Activated CD4-positive, CD25-positive, alpha-beta regulatory T cell (primary cell): ENCODE measurements around the gene DPM3.
"Not testable (repeated sequence)": the region's sequence is repeated elsewhere in the genome, so short reads cannot be mapped to it uniquely, and the experiment has no call there.

Experiments
- DNase-seq, 4 experiments: peaks; one replicate each; lab custom pipeline; 2025; lab: John Stamatoyannopoulos, UW

DPM3 gene

DNA sequence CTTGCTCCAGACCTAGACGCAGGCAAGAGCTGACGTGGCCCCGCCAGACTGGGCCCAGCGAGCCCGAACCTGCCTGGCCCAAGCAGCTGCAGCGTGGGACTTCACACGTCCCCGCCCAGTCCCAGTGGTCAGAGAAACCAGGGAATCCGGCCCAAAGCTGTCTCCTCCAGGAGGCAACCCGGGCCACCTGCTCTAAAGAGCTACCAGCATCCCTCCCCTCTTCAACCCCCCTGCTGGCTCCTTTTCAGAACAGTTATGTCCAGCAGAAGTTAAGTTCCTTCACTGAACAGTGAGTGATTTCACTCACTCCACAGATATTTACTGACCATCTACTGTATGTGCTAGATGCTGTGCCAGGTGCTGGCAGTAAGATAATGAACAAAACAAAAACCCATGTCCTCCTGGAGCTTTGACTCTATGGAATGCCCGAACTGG lies 14.8 kb downstream of the DPM3 start:
- DNase-seq, result no peak

DNA sequence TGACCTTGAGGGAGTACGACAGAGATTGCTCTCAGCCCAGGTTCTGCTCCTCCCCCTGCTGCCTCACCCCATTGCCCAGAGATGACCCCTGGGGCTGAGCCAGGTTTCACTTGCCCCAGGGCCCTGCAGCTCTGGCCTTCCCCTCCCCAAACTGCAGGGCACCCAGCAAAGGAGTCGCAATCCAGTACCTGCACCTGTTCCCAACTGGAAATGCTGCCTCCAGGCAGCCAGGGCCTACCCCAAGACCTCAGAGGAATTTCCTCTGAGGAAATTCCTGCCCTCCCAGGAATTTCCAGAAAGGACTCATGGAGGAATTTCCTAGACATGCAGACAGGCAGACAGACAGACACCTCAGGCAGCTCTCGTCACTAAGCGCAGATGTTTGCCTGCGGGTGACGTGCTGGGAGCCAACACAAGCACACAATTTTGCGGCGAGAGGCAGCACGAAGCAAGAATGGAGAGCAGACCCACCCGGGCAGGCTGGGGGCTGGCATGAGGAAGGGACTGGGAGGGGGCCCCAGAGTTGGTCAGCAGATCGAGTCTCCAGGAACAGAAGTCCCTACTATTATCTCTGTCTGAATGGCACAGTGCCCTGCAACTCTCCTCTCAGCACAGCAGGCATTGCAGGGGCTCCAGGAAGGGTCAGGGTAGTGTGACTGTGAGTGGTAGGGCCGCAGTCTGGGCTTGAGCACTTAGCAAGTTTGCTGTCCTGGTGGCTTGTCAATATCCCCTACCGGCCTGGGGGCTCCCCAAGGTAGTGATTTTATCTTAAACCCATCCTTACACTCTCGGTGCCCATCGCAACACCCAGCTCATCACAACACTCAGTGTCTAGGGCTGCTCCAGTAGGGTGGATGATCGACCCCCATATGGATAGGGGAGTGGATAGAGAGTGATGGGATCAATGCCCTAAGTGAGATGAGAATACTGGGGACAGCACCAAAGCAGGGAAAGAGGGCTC lies 15.5 kb downstream of the DPM3 start:
- no peak for DNase-seq

DNA sequence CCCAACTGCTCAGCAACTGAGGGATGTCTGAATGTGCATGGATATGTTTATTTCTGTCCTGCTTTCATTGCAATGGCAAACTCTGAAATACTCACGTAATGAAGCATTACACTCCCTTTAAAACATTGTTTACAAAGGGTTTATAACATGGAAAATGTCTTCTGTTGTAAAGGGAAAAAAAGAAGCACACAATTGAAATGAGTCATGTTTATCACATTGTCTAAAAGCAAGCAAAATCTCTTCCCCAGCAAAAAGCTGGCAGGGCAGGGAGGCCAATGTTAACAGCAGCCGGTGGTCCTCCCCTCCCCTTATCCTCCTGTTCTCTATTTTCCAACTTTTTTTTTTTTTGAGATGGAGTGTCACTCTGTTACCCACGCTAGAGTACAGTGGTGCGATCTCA lies 16.5 kb downstream of the DPM3 start:
- no peak for DNase-seq

DNA sequence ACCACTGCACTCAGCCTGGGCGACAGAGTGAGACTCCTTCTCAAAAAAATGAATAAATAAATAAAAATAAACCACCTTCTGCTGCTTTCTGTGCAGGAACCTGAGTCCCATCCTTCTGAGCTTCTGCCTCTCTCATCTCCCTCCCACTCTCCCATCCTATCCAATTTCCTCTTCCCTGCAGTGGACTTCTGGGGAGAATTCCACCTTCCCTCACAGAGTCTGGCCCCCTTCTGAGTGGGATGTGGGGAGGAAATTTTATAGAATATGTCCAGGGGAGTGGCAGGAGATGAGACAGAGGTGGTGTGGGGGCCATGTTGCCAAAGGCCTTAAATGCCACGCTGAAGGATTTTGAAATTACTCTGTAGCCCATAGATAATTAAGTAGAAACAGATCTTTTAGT lies 18.0 kb downstream of the DPM3 start:
- no peak for DNase-seq

DNA sequence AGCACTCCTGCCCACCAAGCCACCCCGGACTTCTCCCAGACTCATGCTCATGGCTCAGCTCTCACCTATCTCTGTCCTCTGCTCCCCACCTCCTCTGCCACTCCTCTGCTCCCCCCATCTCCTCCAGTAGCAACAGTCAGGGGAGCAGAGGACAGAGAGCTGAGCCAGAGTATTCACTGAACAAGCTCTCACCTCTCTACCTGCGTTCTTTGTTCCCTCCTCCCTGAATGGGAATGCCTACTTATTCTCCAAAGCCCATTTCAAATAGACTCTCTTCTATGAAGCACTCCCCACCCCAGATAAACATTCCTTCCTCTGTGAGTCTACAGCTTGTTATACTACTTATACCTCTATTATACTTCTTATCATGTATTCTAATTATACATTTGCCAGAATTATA lies 19.1 kb downstream of the DPM3 start:
- no peak for DNase-seq

DNA sequence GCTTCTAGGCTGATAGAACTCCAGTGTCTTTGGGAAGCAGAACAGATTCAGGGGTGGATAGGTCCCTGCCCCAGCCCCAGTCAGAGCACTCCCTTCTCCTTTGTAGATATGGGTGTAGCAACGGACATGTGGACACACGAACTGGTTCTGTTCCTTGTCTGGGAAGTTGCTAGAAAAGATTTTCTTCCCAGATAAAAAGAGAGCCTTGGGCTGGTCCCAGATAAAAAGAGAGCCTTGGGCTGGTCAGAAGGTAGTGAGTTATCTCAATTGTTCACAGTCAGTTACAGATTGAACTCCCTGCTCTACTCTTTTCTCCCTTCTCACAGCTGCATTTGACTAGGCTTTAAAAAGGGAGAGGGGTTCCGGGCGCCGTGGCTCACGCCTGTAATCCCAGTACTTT lies 20.1 kb downstream of the DPM3 start:
- no peak for DNase-seq

DNA sequence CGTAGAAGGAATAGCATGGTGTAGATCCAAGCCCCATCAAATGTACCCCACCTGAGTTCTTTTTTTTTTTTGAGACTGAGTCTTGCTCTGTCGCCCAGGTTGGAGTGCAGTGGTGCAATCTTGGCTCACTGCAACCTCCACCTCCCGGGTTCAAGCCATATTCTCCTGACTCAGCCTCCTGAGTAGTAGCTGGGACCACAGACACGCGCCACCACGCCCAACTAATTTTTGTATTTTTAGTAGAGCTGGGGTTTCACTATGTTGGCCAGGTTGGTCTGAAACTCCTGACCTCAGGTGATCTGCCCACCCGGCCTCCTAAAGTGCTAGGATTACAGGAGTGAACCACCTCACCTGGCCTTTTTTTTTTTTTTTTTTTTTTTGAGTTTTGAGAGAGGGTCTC lies 22.2 kb downstream of the DPM3 start:
- not testable (repeated sequence) for DNase-seq

DNA sequence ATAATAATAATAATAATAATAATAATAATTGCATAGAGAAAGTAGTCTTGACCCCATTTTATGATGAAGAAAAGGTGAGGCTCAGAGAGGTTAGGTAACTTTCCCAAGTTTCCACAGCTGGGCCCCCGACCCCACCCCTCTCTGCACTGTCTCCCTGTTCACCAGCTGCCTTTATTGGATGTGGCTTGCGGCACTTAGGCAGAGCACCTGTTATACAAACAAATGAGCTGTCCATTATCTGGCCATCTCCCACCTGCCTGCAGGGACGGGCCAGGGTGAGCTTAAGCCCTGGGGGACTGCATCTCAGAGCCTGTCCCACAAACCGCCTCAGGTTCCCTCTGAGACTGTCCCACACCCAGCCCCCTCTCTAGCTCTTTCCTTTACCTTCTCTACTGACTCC lies 22.7 kb downstream of the DPM3 start:
- no peak for DNase-seq

DNA sequence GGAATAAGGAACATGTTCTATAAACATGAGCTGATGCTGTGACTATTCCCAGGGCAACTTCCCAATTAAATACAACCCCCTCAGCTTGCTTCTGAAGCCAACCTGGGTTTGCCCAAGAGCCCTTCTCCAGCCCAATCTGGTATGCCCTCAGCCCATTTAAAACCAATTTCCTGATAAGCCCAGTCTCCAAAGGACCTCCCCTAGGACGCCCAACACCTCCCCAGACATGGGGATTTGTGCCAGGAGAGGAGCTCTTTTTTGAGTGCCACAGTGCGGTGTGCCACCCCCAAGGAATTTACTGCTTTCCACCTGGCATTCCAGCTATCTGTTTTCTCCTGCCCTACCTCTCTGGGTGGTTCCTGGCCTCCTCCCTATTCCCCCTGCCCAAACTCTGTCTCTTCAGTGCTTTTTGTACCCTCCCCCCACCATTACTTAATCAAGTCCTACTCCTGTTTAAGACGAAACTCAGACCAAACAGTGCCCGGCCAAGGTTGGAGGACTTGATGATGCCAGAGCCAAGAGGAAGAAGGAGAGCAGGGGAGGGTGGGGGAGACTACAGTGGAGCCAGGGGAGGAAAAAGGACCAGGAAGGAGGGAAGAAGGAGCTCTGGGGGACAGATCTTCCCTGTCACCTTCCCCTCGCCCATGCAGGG lies 24.1 kb downstream of the DPM3 start:
- DNase-seq, result no peak

DNA sequence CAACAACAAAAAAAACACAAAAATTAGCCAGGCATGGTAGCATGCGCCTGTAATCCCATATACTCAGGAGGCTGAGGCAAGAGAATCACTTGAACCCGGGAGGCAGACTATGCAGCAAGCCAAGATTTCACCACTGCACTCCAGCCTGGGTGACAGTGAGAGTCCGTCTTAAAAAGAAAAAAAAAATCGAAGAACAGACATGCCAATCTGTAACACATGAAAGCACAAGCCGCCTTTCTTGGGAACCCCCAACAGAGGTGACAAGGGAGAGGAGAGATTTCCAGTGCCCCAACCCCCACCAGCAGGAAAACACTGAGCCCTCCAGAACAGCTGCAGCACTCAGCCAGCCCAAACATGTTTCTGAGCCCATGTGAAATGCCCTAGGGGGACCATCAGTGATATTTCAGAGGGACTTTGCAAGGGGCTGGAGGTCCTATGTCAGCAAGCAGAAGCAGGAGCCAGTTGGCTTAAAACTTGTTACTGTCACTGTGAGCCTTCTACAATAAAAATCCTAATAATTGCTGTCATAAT lies 26.8 kb downstream of the DPM3 start:
- no peak for DNase-seq

DNA sequence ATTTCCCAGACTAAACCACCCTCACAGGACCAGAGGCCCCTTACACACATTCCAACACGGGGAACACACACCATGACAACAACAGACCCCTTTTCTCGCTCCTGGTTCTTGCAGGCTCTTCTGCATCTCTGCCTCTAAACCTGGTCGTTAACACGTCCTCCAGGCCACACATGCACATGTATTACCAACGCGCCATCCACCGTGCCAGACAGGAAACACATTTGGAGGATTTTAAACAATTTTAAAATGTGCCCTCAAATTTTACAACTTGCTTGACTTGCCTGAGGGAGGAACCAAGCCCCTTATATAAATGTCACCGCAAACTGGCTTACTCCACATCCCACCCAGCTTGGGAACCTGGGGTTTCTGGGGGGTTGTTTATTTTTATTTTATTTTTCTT lies 29.5 kb downstream of the DPM3 start:
- no peak for DNase-seq

DNA sequence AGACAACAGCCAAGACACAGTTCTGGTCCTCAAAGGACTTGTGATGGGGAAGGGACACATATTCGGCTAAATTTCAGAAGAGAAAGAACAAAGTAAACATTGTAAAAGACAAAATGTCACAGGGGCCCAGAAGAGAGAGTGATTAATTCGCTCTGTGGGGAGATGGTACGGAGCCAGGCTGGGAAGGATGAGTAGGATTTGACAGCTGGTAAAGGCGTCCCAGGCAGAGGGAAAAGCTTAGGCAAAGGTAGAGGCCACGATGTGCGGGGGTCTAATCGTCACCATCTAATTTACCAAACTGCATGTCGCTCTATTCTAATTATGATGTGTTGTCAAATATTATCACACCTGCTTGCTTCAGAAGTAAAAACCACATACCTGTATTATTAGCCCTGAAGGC lies 29.9 kb downstream of the DPM3 start:
- DNase-seq, result no peak

DNA sequence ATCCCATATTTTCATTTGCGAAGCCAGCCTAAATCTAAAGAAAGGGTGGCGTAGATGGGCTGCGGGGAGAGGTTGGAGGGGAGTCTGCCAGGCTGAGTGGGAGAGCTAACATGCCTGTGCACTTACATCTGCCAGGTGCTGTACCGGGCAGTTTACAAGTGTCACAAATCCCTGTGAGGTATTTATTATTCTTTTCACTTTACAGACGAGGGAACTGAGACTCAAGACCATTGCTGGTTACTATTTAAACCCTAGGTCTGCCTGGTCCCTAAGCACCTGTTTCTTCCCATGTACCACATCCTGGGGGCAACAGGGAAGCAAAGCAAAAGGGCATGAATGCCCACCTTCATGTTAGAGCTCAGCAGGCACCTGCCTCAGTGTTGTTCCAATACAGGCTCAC lies 32.0 kb downstream of the DPM3 start:
- no peak for DNase-seq

DNA sequence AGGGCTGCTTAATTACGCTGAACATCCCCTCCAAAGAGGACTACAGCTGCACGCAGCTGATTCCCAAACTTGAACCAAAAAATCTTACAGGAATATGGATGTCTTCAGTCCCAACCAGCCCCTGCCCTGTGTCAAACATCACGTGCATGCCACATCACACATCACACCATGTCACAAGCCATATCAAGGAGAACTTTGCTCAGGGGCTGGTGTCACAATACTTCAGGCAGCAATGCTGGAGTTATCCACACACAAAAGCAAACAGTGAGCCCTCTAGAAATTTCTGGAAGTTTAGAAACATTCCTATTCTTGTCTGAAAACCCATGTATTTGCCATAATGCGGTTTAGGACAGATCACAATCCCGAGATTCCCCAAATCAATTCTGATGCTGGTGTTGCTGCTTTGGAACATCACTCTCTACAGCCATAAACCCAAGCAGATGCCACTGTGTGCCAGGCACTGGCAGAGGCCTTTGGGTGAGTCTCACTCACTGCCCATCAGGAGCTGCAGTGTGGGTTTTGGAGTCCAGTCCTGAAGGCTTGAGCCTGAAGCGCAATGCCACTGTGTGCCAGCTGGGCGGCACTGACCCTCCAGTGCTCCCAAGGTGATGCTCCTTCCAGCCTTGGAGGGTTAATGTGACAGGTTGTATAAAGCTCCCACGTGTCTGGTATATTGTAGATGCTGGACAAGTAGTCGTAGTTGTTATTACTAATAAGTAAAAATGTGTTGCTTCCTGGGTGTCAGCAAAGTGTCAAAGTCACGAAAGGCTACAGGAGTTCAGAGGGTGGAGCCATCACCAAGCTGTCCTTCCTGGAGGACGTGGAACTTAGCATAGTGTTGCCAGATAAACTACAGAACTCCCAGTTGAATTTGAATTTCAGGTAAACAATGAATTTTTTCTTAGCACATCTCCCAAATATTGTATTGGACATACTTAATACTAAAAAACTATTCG lies 32.7 kb downstream of the DPM3 start:
- DNase-seq, result no peak

DNA sequence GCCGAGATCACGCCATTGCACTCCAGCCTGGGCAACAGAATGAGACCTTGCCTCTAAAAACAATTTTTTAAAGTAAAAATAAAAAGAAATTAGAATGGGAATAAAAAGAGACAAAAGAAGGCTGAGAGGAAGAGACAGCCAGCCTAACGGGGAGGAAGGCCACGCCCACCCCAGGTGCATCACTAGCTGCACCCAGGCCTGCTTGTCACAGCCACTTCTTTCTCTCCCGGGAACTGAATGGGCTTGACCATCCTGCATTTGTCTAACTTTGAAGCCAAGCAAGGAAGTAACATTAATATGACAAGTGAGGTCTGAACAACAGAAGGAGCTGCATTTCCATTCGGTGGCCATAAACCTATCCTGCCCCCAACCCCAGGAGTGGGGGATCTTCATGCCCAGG lies 33.5 kb downstream of the DPM3 start:
- DNase-seq, result no peak

DNA sequence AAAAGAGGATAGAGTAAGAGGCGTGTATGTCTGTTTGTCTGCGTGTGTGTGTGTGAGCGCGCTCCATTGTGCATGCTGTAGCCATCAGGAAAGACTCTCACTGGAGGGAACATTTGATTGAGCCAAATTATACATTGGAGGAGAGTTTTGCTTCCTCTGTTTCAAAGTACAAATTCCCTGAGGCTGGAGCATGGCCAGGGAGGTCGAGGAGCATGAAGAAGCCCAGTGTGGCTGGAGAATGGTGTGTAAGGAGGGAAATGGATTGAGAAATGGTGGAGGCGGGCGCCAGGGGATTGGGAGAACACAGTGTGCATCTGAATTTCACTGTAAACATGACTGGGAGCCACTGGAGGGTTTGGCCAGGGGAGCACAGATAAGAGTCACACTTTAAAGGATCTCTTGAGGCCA lies 34.7 kb downstream of the DPM3 start:
- no peak for DNase-seq

DNA sequence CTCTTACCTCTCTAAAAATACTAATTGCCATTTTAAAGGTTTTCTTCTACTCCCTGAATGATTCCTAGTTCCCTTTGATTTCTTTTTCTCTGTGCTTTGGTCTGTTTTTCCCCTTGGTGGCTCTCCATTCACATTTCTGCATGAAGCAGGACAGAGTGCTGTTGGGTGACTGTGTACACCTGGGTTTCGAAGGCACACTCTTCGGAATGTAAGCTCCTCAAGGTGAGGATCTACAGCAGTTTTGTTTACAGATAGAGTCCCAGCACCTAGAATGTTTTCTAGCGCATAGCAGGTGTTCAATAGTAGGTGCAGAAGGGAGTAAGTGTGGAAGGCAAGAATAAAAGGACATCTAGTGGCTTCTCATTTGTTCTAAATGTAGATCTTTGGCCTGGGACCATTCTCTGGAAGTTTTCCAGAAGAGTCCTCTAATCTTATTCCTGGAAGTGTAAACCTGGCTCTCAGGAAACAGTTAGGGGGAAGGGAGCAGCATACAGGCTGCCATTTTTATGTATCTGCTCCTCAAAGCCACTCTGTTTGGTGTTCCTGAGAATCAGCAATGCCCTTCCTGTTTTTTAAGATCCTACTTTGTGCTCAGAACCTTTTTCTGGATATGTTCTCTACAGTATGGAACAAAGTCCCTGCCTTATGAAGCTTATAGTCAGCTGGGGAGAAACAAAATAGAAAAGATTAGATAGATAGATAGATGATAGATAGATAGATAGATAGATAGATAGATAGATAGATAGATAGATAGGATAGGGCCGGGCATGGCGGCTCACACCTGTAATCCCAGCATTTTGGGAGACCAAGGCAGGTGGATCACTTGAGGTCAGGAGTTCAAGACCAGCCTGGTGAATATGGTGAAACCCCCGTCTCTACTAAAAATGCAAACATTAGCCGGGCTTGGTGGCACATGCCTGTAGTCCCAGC lies 35.5 kb downstream of the DPM3 start:
- DNase-seq, result no peak

DNA sequence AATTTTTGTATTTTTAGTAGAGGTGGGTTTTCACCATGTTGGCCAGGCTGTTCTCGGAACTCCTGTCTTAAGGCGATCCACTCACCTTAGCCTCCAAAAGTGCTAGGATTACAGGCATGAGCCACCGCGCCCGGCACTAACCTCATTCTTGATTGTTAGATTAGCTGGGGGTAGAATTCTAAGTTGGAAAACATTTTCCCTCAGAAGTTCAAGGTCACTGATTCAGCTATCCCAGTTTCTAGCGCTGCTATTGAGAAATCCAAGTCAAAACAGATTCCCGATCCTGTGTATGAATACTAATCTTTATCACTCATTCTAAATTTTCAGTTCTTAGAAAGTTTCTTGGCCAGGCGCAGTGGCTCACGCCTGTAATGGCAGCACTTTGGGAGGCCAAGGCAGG lies 37.0 kb downstream of the DPM3 start:
- no peak for DNase-seq

DNA sequence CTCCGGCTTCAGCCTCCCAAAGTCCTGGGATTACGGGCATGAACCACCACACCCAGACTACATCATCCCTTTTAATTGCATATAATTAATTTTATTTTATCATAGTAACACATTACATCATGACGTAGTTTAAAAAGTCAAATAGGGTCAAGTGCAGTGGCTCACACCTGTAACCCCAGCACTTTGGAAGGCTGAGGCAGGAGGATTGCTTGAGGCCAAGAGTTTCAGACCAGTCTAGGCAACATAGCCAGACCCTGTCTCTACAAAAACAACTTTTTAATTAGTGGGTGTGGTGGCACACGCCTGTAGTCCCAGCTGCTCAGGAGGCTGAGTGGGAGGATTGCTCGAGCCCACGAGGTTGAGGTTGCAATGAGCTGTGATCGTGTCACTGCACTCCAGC lies 41.0 kb downstream of the DPM3 start:
- DNase-seq, result no peak

DNA sequence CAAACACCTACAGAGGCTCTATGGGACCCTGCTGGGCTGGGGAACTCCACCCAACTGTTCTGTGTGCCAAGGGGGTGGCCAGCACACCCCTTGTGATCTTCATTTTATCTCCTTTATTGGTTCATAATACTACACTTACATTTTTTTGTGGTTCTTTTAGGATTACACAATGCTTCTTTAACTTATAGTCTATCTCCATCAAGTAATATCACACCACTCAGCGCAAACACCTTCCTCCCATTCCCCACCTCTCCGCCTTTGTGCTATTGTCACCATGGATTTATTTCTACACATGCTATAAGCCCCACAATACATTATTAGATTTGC lies 45.7 kb downstream of the DPM3 start:
- DNase-seq, result no peak
